Parietal lobe (tissue), 1 donor: ENCODE measurements around the gene GPX7. TPM values are rescaled to one million over a fixed set of nuclear protein-coding genes. Genes with fewer than 3 reads are reported as not detected.

Experiments
- total RNA-seq: library from RNA; depleted of rRNA; stranded (reverse); fragments of >200 nt; gene quantifications from one replicate; pipeline ENCODE4 v1.2.3, GENCODE V29; 2014

The GPX7 gene
- total RNA-seq = 24.7 TPM

GRCh38 chr1:52601991-52602855 lies at the start of gene GPX7:
GPX7 (plus strand) TSS chr1:52602371; CDS start chr1:52602410, 39 bp downstream.

DNA sequence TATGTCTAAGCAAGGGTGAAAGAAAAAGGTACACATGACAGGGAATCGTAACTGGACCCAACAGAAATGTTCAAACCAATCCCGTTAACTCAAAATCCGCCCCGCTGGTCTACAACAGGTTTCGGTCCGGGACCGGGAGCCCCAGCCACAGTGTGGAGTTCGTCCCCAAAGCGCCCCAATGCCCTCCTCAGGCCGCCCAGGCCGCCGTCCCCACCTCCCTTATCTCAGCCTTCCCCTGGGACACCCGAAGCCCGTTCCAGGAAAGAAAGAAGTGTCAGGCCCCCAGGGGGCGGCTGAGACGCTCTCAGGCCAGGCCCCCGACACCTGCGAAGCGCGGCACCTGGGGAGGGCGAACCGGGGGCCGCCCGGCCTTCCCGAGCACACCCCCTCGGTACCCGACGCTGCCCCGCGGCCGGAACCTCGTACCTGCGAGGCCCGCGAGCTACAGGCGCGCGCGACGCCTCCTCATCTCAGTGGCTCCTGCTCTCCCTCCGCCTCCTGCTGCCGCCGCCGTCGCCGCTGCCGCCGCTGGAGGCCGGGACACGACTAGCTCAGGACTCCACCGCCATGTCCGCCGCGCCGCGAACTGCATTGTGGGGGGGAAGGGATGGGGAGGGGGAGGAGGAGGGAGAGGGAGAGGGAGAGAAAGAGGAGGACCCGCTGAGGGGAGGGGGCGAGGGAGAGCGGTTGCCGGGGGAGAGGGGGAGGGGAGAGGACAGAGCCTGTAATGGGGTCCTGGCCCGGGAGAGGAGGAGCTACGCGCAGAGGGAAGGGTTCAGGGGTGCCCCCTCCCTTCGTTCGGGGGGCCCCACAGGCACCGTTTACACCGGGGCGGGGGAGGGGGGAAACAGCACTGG lies 49.4 kb upstream of the GPX7 start, which contains the start of gene TUT4:
Gene TUT4 (minus strand): TSS at position 588 of the 857 bp plus-strand sequence. CDS start 26,812 bp downstream, outside the sequence.

GRCh38 chr1:52632732-52633290 lies 30.6 kb downstream of the GPX7 start, which contains the start of gene SHISAL2A:
SHISAL2A (plus strand) TSS chr1:52633168; CDS start chr1:52633494, 326 bp downstream.

Other genes with a start within 250 kb of the GPX7 start
- gene CC2D1B, start 236.2 kb upstream of the GPX7 start, total RNA-seq = 26.0 TPM
- gene ORC1, start 197.9 kb upstream of the GPX7 start, total RNA-seq = 2.2 TPM
- 22.8 TPM for gene PRPF38A, start 197.8 kb upstream of the GPX7 start, total RNA-seq
- 229 TPM for gene TUT4, start 49.3 kb upstream of the GPX7 start, total RNA-seq
- gene SHISAL2A, start 30.8 kb downstream of the GPX7 start, total RNA-seq = not detected
- gene COA7, start 96.0 kb downstream of the GPX7 start, total RNA-seq = 20.7 TPM
- 129 TPM for gene ZYG11B, start 124.1 kb downstream of the GPX7 start, total RNA-seq
- 0.31 TPM for gene ZYG11A, start 240.4 kb downstream of the GPX7 start, total RNA-seq